BLaER1 treated with 17β-estradiol and CSF1 and Interleukin-3, amounts not matched to agents 10 nM and 100 nM (cell line): ENCODE data around the gene TRO.

Source experiments
- H3K27ac ChIP-seq, 11 experiments: shearing (Covaris generic); formaldehyde crosslinking; 2 replicates each; pipeline ENCODE4 v1.8.1; 2022
- H3K27me3 ChIP-seq, 11 experiments: shearing (Covaris generic); formaldehyde crosslinking; 2 replicates each; pipeline ENCODE4 v1.8.1; 2022
- H3K36me3 ChIP-seq, 11 experiments: shearing (Covaris generic); formaldehyde crosslinking; 2 replicates each; pipeline ENCODE4 v1.8.1; 2022
- H3K4me1 ChIP-seq, 10 experiments: shearing (Covaris generic); formaldehyde crosslinking; 2 replicates each; pipeline ENCODE4 v1.8.1; 2022
- H3K4me2 ChIP-seq, 11 experiments: shearing (Covaris generic); formaldehyde crosslinking; 2 replicates each; pipeline ENCODE4 v1.8.1; 2022
- H3K4me3 ChIP-seq, 10 experiments: shearing (Covaris generic); formaldehyde crosslinking; 2 replicates each; pipeline ENCODE4 v1.8.1; 2022
- H3K9ac ChIP-seq, 11 experiments: shearing (Covaris generic); formaldehyde crosslinking; 2 replicates each; pipeline ENCODE4 v1.8.1; 2022
- H3K9me3 ChIP-seq, 11 experiments: shearing (Covaris generic); formaldehyde crosslinking; replicated peaks in 1 of 11; 2 replicates each; pipeline ENCODE4 v1.8.1; 2022
- H4K20me1 ChIP-seq, 11 experiments: shearing (Covaris generic); formaldehyde crosslinking; 2 replicates each; pipeline ENCODE4 v1.8.1; 2022
- Cebpa-rat ChIP-seq, 11 experiments: shearing (Covaris generic); IDR thresholded peaks; 2 replicates each; pipeline ENCODE4 v1.8.1; 2022

Gene TRO

GRCh38 chrX:54980334-54980733 is 59.7 kb downstream of the TRO start:
- no peak overlapping the region for H3K4me3 ChIP-seq
- no peaks in the 10 kb centered on the region for H4K20me1 ChIP-seq
- no peak for TF ChIP-seq Cebpa-rat (IDR thresholded peaks at IDR 0.05)
- H3K4me2 ChIP-seq, result no peak overlapping the region
- no peaks in the 10 kb centered on the region for H3K4me1 ChIP-seq
- H3K36me3 ChIP-seq, result no peaks in the 10 kb centered on the region
- H3K9me3 ChIP-seq, result peaks cover 8 to 18% (median 14%) of the 10 kb centered on the region in 11 experiments; a peak in 19 of 22 replicates
- H3K27me3 ChIP-seq, result peaks cover 60 to 94% (median 84%) of the 10 kb centered on the region in 11 experiments
- no peak overlapping the region for H3K27ac ChIP-seq
- H3K9ac ChIP-seq, result no peak overlapping the region
